Lung (tissue), 12 donors: ENCODE measurements around the gene GABRR3. TPM values are rescaled to one million over a fixed set of nuclear protein-coding genes. Genes with fewer than 3 reads are reported as not detected.

Experiments
- ATAC-seq: fragments of 200-7000 bp; cut with Tn5 transposase; one replicate; pipeline ENCODE4 v1.9.1; 2020; ENCODE audit warnings: moderate number of reproducible peaks; ENCODE audit not compliant: insufficient read depth, low FRiP score
- DNase-seq, 3 donors: peaks; one replicate each; pipeline ENCODE4 v3.0.0-alpha.2; 2013 to 2017
- H3K27ac ChIP-seq, 2 donors: one replicate each; pipeline ENCODE4 v1.5.1; 2013; ENCODE audit warnings: mild to moderate bottlenecking in 2 of 2, moderate library complexity in 2 of 2, control low read depth in 1 of 2, inconsistent platforms in 1 of 2, low read depth in 1 of 2, low read length in 1 of 2
- H3K27me3 ChIP-seq, 3 donors: one replicate each; pipeline ENCODE4 v1.5.1; 2013; ENCODE audit warnings: low read length in 2 of 3; ENCODE audit not compliant: control insufficient read depth in 3 of 3, insufficient read depth in 3 of 3
- H3K36me3 ChIP-seq, 4 donors: one replicate each; pipeline ENCODE4 v1.5.1; 2013; ENCODE audit warnings: low read length in 4 of 4, mild to moderate bottlenecking in 1 of 4, moderate library complexity in 1 of 4; ENCODE audit not compliant: control insufficient read depth in 4 of 4, insufficient read depth in 4 of 4
- H3K4me1 ChIP-seq, 5 donors: one replicate each; pipeline ENCODE4 v1.5.1; 2013; ENCODE audit warnings: low read length in 5 of 5, mild to moderate bottlenecking in 2 of 5, moderate library complexity in 1 of 5; ENCODE audit not compliant: control insufficient read depth in 5 of 5, insufficient read depth in 5 of 5
- H3K4me3 ChIP-seq: one replicate; pipeline ENCODE4 v1.5.1; 2013; ENCODE audit warnings: mild to moderate bottlenecking, control low read depth, moderate library complexity
- H3K9ac ChIP-seq, 2 donors: one replicate each; pipeline ENCODE4 v1.5.1; 2013; ENCODE audit warnings: low read length in 2 of 2, control low read depth in 1 of 2; ENCODE audit not compliant: insufficient read depth in 1 of 2
- H3K9me3 ChIP-seq, 4 donors: one replicate each; pipeline ENCODE4 v1.5.1; 2013; ENCODE audit warnings: low read length in 3 of 4, mild to moderate bottlenecking in 1 of 4, moderate library complexity in 1 of 4; ENCODE audit not compliant: control insufficient read depth in 4 of 4, insufficient read depth in 3 of 4
- CTCF ChIP-seq: IDR thresholded peaks from 2 replicates; pipeline ENCODE4 v1.5.1; 2012; ENCODE audit warnings: mild to moderate bottlenecking; ENCODE audit errors: control extremely low read depth, extremely low read depth
- WGBS, 2 donors: extraction: QIAGEN DNeasy Blood & Tissue Kit; methylation state at CpG; one replicate each; pipeline ENCODE4 v1.1.7; 2013; 5-methylcytosine and 5-hydroxymethylcytosine counted together
- polyA plus RNA-seq, 2 donors: library from polyadenylated mRNA; stranded (reverse); fragments of 200-250 nt; gene quantifications; one replicate each; pipeline ENCODE4 v1.2.1, GENCODE V29; 2013
- total RNA-seq, 2 donors: library from RNA; depleted of rRNA in 1 of 2; stranded (reverse); fragments of >200 nt in 1 of 2; gene quantifications; one replicate each; pipeline ENCODE4 v1.2.1, GENCODE V29; 2014 to 2021
- donor health status: control.
- donor health status: control.
- donor health status: Bipolar disorder and iron deficiency.
- donor health status: healthy.
- donor health status: DM: yes; HTN: yes; CAD: no.

Gene GABRR3
- total and polyA plus RNA-seq, 4 donors = 0.09 TPM; not detected in 3

GRCh38 chr3:98020412-98020811 lies 14.7 kb downstream of the GABRR3 start:
- H3K9me3 ChIP-seq = no peaks in the 10 kb centered on the region

GRCh38 chr3:98018301-98018700 lies 16.8 kb downstream of the GABRR3 start:
- no peaks in the 10 kb centered on the region for H3K9me3 ChIP-seq
- WGBS, 2 donors = 90 to 93% methylated on average over 4 of the region's 4 CpGs
- no peaks in the 10 kb centered on the region for H3K27me3 ChIP-seq
- TF ChIP-seq CTCF = no peak
- no peaks in the 10 kb centered on the region for H3K36me3 ChIP-seq
- DNase-seq (no peak), ATAC-seq (no peak)
- H3K9ac ChIP-seq = no peak overlapping the region
- H3K4me1 ChIP-seq = peaks cover 2 to 29% (median 5%) of the 10 kb centered on the region in 5 donors
- H3K27ac ChIP-seq = no peak overlapping the region
- no peak overlapping the region for H3K4me3 ChIP-seq

More at GRCh38 chr3:98020412-98020811, 14.7 kb downstream of the GABRR3 start:
- Histone ChIP-seq H3K4me3 (no peak overlapping the region), H3K27ac (no peak overlapping the region), H3K27me3 (no peaks in the 10 kb centered on the region), H3K9ac (no peak overlapping the region), H3K36me3 (no peaks in the 10 kb centered on the region), H3K4me1 (peaks cover 0 to 16% (median 0%) of the 10 kb centered on the region in 5 donors)
- WGBS, 2 donors = 94 to 97% methylated on average over 4 of the region's 4 CpGs
- DNase-seq (no peak), ATAC-seq (no peak)
- TF ChIP-seq CTCF = no peak

- WGBS, 2 donors = 81 to 90% methylated on average over 2 of the region's 2 CpGs
- Histone ChIP-seq H3K27ac (no peak overlapping the region), H3K4me3 (no peak overlapping the region), H3K36me3 (no peaks in the 10 kb centered on the region), H3K4me1 (peaks cover 2 to 39% (median 11%) of the 10 kb centered on the region in 5 donors), H3K9ac (no peak overlapping the region), H3K9me3 (no peaks in the 10 kb centered on the region), H3K27me3 (no peaks in the 10 kb centered on the region)
- DNase-seq (no peak), ATAC-seq (no peak)
- TF ChIP-seq CTCF = no peak
Observed at GRCh38 chr3:98014268-98014585, 20.9 kb downstream of the GABRR3 start.

GRCh38 chr3:98013411-98014267 lies 21.5 kb downstream of the GABRR3 start:
- no peak for TF ChIP-seq CTCF
- ATAC-seq = peak; percentile 39
- H3K9ac ChIP-seq = peak overlapping the region in 1 of 2 donors; percentile 30
- H3K27me3 ChIP-seq = no peaks in the 10 kb centered on the region
- no peaks in the 10 kb centered on the region for H3K36me3 ChIP-seq
- H3K4me1 ChIP-seq = peaks cover 2 to 42% (median 11%) of the 10 kb centered on the region in 5 donors
- no peak overlapping the region for H3K27ac ChIP-seq
- H3K4me3 ChIP-seq = no peak overlapping the region
- WGBS, 2 donors = 48 to 72% methylated on average over 4 of the region's 4 CpGs
- DNase-seq = peak in 2 of 3 donors; percentile 87
- no peaks in the 10 kb centered on the region for H3K9me3 ChIP-seq
